GM19239 (cell line): ENCODE data around the gene CASS4.

Source experiments
- DNase-seq: peaks from one replicate; pipeline ENCODE4 v3.0.0; 2011; ENCODE audit warnings: low spot score; ENCODE audit not compliant: insufficient read length
- FAIRE-seq: peaks from 2 replicates; lab custom pipeline; 2011; peaks lifted over from hg19 to GRCh38; lab: Jason Lieb, UNC

Gene CASS4

GRCh38 chr20:56469077-56469449, 57.0 kb downstream of the CASS4 start:
- no peak for DNase-seq
- FAIRE-seq: no peak

GRCh38 chr20:56483970-56484369, 71.9 kb downstream of the CASS4 start:
- no peak for FAIRE-seq
- no peak for DNase-seq

- FAIRE-seq (no peak), DNase-seq (no peak)
These were observed 75.2 kb downstream of the CASS4 start for GRCh38 chr20:56487216-56487615.

GRCh38 chr20:56488566-56488965, 76.5 kb downstream of the CASS4 start:
- DNase-seq: no peak
- no peak for FAIRE-seq

- DNase-seq (no peak), FAIRE-seq (no peak)
These were observed 89.1 kb downstream of the CASS4 start for GRCh38 chr20:56501116-56501515.

GRCh38 chr20:56503916-56504315, 91.9 kb downstream of the CASS4 start:
- no peak for DNase-seq

GRCh38 chr20:56504373-56505005, 92.4 kb downstream of the CASS4 start:
- FAIRE-seq: no peak

More at GRCh38 chr20:56503916-56504315, 91.9 kb downstream of the CASS4 start:
- no peak for FAIRE-seq

GRCh38 chr20:56506103-56506502, 94.0 kb downstream of the CASS4 start:
- FAIRE-seq (no peak), DNase-seq (no peak)

More at GRCh38 chr20:56504373-56505005, 92.4 kb downstream of the CASS4 start:
- DNase-seq: no peak
